OCI-LY3 (cell line): ENCODE data around the gene TBCB.
"Not testable (repeated sequence)": the region's sequence is repeated elsewhere in the genome, so short reads cannot be mapped to it uniquely, and the experiment has no call there.

Experiments used
- H2AFZ ChIP-seq: fragments of 200-600, 300-600 bp; shearing (Covaris generic); 2 replicates; pipeline ENCODE4 v1.6.0; 2014; ENCODE audit warnings: antibody characterized with exemption, low read depth, low read length
- H3K27ac ChIP-seq: fragments of 200-600, 300-600 bp; sonication (generic); 2 replicates; pipeline ENCODE4 v1.5.1; 2014; ENCODE audit warnings: mild to moderate bottlenecking, low read length, moderate library complexity, mixed read lengths
- H3K27me3 ChIP-seq: fragments of 200-600, 300-600 bp; sonication (generic); 2 replicates; pipeline ENCODE4 v1.6.1; 2014; ENCODE audit warnings: low read depth, low read length, mixed read lengths
- H3K36me3 ChIP-seq: fragments of 200-600, 300-600 bp; sonication (generic); replicated peaks from 2 replicates; pipeline ENCODE3; 2014; ENCODE audit warnings: low read depth, low read length, mixed read lengths
- H3K4me1 ChIP-seq: fragments of 300-600, 200-600 bp; sonication (generic); 2 replicates; pipeline ENCODE4 v1.6.1; 2014; ENCODE audit warnings: low read length, mixed read lengths
- H3K4me2 ChIP-seq: fragments of 200-600, 300-600 bp; sonication (generic); 2 replicates; pipeline ENCODE4 v1.6.1; 2014; ENCODE audit warnings: low read length, mixed read lengths
- H3K4me3 ChIP-seq: fragments of 300-600, 200-600 bp; sonication (generic); 2 replicates; pipeline ENCODE4 v1.5.1; 2014; ENCODE audit warnings: antibody characterized with exemption, mild to moderate bottlenecking, low read length, moderate library complexity
- H3K79me2 ChIP-seq: fragments of 300-600, 200-600 bp; shearing (Covaris generic); 2 replicates; pipeline ENCODE4 v1.6.1; 2014; ENCODE audit warnings: mild to moderate bottlenecking, low read length, mixed read lengths
- H3K9ac ChIP-seq: fragments of 300-600, 200-600 bp; shearing (Covaris generic); 2 replicates; pipeline ENCODE4 v1.6.0; 2014; ENCODE audit warnings: mild to moderate bottlenecking, low read length, moderate library complexity
- H3K9me3 ChIP-seq: fragments of 200-600, 300-600 bp; shearing (Covaris generic); 2 replicates; pipeline ENCODE4 v1.6.1; 2014; ENCODE audit warnings: low read length, mixed read lengths; ENCODE audit not compliant: insufficient read depth
- H4K20me1 ChIP-seq: fragments of 200-600, 300-600 bp; sonication (generic); 2 replicates; pipeline ENCODE4 v1.6.1; 2016; ENCODE audit warnings: low read length, mixed read lengths; ENCODE audit not compliant: insufficient read depth
- EZH2phosphoT487 ChIP-seq: fragments of 200-600 bp; shearing (Covaris generic); IDR thresholded peaks from 2 replicates; pipeline ENCODE4 v1.6.1; 2018; ENCODE audit warnings: antibody characterized with exemption, mixed run types, low read depth
- TF ChIP-seq, protein P1 (sequence below): fragments of 200-600, 300-600 bp; sonication (generic); IDR thresholded peaks from 2 replicates; pipeline ENCODE4 v1.5.1; 2014; ENCODE audit warnings: antibody characterized with exemption, low read length, low read depth

Gene TBCB

DNA sequence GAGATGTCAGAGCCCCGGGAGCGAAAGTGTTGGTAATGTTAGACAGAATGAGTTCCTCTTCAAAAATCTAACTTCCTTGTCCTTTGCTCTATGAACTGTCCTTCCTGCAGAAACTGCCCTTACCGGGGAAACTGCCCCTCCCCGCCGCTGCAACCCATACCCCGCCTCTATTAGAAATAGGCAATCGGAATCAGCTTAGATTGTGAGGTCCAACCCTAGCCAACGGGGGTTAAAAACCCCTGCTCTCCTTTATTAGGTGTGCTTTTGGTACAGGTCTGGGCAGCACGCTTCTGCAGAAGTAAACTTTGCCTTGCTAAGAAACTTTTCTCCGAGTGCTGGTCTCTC lies 13.1 kb downstream of the TBCB start:
- Histone ChIP-seq H3K4me2 (peak overlapping the region; percentile 92), H3K36me3 (peaks cover 11% of the 10 kb centered on the region), H3K79me2 (no peaks in the 10 kb centered on the region), H3K9me3 (no peaks in the 10 kb centered on the region), H2AFZ (peak overlapping the region; percentile 72), H3K27ac (peak overlapping the region; percentile 66), H4K20me1 (no peaks in the 10 kb centered on the region), H3K4me3 (peak overlapping the region; percentile 77), H3K9ac (peak overlapping the region; percentile 77), H3K27me3 (no peaks in the 10 kb centered on the region), H3K4me1 (peaks cover 17% of the 10 kb centered on the region; the same call in 1 of the 2 replicates)
- TF ChIP-seq, protein P1, sequence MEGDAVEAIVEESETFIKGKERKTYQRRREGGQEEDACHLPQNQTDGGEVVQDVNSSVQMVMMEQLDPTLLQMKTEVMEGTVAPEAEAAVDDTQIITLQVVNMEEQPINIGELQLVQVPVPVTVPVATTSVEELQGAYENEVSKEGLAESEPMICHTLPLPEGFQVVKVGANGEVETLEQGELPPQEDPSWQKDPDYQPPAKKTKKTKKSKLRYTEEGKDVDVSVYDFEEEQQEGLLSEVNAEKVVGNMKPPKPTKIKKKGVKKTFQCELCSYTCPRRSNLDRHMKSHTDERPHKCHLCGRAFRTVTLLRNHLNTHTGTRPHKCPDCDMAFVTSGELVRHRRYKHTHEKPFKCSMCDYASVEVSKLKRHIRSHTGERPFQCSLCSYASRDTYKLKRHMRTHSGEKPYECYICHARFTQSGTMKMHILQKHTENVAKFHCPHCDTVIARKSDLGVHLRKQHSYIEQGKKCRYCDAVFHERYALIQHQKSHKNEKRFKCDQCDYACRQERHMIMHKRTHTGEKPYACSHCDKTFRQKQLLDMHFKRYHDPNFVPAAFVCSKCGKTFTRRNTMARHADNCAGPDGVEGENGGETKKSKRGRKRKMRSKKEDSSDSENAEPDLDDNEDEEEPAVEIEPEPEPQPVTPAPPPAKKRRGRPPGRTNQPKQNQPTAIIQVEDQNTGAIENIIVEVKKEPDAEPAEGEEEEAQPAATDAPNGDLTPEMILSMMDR, result no peak
- TF ChIP-seq EZH2phosphoT487, result no peak

DNA sequence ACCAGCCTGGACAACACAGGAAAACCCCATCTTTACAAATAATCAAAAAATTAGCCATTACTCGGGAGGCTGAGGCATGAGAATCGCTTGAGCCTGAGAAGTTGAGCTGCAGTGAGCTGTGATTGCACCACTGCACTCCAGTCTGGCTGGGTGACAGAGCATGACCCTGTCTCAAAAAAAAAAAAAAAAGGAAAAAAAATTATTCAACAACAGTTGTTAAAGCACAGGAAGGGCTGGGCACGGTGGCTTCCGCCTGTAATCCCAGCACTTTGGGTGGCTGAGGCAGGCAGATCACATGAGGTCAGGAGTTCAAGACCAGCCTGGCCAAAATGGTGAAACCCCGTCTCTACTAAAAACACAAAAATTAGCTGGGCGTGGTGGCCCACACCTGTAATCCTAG lies 16.0 kb downstream of the TBCB start:
- H3K9ac ChIP-seq, H2AFZ ChIP-seq, H3K4me3 ChIP-seq, H3K27ac ChIP-seq, H3K27me3 ChIP-seq, H3K79me2 ChIP-seq, H3K4me2 ChIP-seq, H3K9me3 ChIP-seq, H4K20me1 ChIP-seq, H3K36me3 ChIP-seq: not testable (repeated sequence)
- H3K4me1 ChIP-seq, result peaks cover 19% of the 10 kb centered on the region

- not testable (repeated sequence) for H3K79me2 ChIP-seq, H2AFZ ChIP-seq, H3K4me3 ChIP-seq, H3K4me2 ChIP-seq, H3K27ac ChIP-seq, H3K9me3 ChIP-seq, H3K9ac ChIP-seq, H3K27me3 ChIP-seq, H3K36me3 ChIP-seq, H4K20me1 ChIP-seq
- peaks cover 21% of the 10 kb centered on the region for H3K4me1 ChIP-seq
Measured at GRCh38 chr19:36134867-36135266, 19.6 kb downstream of the TBCB start.

GRCh38 chr19:36136964-36137686 lies 21.9 kb downstream of the TBCB start:
- TF ChIP-seq, protein P1, result no peak
- no peak for TF ChIP-seq EZH2phosphoT487
- no peaks in the 10 kb centered on the region for H3K27me3 ChIP-seq
- no peaks in the 10 kb centered on the region for H3K9me3 ChIP-seq
- H3K9ac ChIP-seq, result peak overlapping the region; percentile 54
- peaks cover 19% of the 10 kb centered on the region for H3K79me2 ChIP-seq
- H3K4me3 ChIP-seq, result peak overlapping the region; percentile 69
- H3K4me1 ChIP-seq, result peaks cover 26% of the 10 kb centered on the region
- H3K4me2 ChIP-seq, result peak overlapping the region; percentile 78
- H3K27ac ChIP-seq, result peak overlapping the region; percentile 40
- H4K20me1 ChIP-seq, result peaks cover 10% of the 10 kb centered on the region
- H2AFZ ChIP-seq, result peak overlapping the region; percentile 79
- peaks cover 4% of the 10 kb centered on the region for H3K36me3 ChIP-seq

GRCh38 chr19:36139120-36139472 lies 23.8 kb downstream of the TBCB start:
- Histone ChIP-seq H3K4me1 (peaks cover 22% of the 10 kb centered on the region), H3K9me3 (no peaks in the 10 kb centered on the region), H3K79me2 (peaks cover 19% of the 10 kb centered on the region), H3K36me3 (peaks cover 15% of the 10 kb centered on the region), H2AFZ (peak overlapping the region; percentile 64; the same call in 1 of the 2 replicates), H3K27me3 (no peaks in the 10 kb centered on the region), H3K9ac (peak overlapping the region; percentile 98), H4K20me1 (peaks cover 10% of the 10 kb centered on the region), H3K27ac (peak overlapping the region; percentile 71), H3K4me3 (peak overlapping the region; percentile 94), H3K4me2 (peak overlapping the region; percentile 75)
- TF ChIP-seq, protein P1, result no peak
- TF ChIP-seq EZH2phosphoT487, result no peak
